HCT116 (cell line): ENCODE data around the gene CAPN10. TPM values are rescaled to one million over a fixed set of nuclear protein-coding genes. Genes with fewer than 3 reads are reported as not detected.

Source experiments
- CEBPB ChIP-seq: IDR thresholded peaks from 2 replicates; pipeline ENCODE4 v1.6.1; 2012; ENCODE audit warnings: low read depth
- POLR2A ChIP-seq: IDR thresholded peaks from 2 replicates; pipeline ENCODE4 v1.7.0; 2011; ENCODE audit warnings: borderline replicate concordance; ENCODE audit not compliant: insufficient read depth, insufficient read length; ENCODE audit errors: extremely low read depth
- POLR2AphosphoS5 ChIP-seq: IDR thresholded peaks from 2 replicates; pipeline ENCODE4 v1.6.1; 2011; ENCODE audit warnings: mild to moderate bottlenecking, low read depth, low read length, moderate library complexity
- RAD21 ChIP-seq: IDR thresholded peaks from 2 replicates; pipeline ENCODE4 v1.6.1; 2012; ENCODE audit warnings: low read depth, mild to moderate bottlenecking
- TCF7L2 ChIP-seq: IDR thresholded peaks from 2 replicates; pipeline ENCODE4 v1.7.0; 2011; ENCODE audit warnings: borderline replicate concordance, inconsistent platforms; ENCODE audit not compliant: insufficient read depth, insufficient read length; ENCODE audit errors: extremely low read depth
- ZFX ChIP-seq: fragments of 450-650 bp; IDR thresholded peaks from 2 replicates; pipeline ENCODE4 v1.6.1; 2017
- total RNA-seq: library from RNA; stranded (reverse); gene quantifications from one replicate; pipeline ENCODE4 v1.2.1, GENCODE V29; 2021; ENCODE audit not compliant: unreplicated experiment
- TF ChIP-seq, protein P1 (sequence below): IDR thresholded peaks from 2 replicates; pipeline ENCODE4 v1.6.1; 2012
- TF ChIP-seq, protein P2 (sequence below): IDR thresholded peaks from 2 replicates; pipeline ENCODE4 v1.6.1; 2012; ENCODE audit warnings: low read depth

CAPN10 gene
- total RNA-seq, 1 experiment from 2014 or later: 40.7 TPM

DNA sequence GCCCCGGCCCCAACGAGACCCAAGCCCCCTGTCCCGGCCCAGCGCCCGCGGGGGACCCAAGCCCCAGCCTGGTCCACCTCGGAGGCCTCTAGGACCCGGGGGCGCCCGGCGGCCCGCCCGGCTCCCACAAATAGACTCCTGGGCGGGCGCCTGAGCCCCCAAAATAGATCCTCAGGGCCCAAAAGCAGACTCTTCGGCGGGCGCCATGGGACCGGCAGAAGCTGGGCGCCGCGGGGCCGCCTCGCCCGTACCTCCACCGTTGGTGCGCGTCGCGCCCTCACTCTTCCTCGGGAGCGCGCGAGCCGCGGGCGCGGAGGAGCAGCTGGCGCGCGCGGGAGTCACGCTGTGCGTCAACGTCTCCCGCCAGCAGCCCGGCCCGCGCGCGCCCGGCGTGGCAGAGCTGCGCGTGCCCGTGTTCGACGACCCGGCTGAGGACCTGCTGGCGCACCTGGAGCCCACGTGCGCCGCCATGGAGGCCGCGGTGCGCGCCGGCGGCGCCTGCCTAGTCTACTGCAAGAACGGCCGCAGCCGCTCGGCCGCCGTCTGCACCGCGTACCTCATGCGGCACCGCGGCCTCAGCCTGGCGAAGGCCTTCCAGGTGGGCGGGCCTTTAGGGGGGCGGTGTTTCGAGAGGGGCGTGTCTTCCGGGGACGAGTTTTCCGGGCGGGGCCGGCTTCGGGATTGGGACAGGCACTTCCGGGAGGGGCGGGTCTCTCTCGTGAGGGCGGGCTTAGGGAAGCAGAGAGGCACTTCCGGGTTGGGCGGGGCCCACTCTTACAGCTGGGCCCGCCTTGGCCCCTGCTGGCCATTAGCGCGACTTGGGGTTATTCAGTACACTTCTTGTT, 25.8 kb upstream of the CAPN10 start (continued):
- TF ChIP-seq CEBPB (no peak), POLR2AphosphoS5 (peak; percentile 95), POLR2A (peak; percentile 63), RAD21 (no peak), TCF7L2 (no peak), ZFX (peak; percentile 78)
- TF ChIP-seq, protein P1, sequence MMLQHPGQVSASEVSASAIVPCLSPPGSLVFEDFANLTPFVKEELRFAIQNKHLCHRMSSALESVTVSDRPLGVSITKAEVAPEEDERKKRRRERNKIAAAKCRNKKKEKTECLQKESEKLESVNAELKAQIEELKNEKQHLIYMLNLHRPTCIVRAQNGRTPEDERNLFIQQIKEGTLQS: no peak
- TF ChIP-seq, protein P2, sequence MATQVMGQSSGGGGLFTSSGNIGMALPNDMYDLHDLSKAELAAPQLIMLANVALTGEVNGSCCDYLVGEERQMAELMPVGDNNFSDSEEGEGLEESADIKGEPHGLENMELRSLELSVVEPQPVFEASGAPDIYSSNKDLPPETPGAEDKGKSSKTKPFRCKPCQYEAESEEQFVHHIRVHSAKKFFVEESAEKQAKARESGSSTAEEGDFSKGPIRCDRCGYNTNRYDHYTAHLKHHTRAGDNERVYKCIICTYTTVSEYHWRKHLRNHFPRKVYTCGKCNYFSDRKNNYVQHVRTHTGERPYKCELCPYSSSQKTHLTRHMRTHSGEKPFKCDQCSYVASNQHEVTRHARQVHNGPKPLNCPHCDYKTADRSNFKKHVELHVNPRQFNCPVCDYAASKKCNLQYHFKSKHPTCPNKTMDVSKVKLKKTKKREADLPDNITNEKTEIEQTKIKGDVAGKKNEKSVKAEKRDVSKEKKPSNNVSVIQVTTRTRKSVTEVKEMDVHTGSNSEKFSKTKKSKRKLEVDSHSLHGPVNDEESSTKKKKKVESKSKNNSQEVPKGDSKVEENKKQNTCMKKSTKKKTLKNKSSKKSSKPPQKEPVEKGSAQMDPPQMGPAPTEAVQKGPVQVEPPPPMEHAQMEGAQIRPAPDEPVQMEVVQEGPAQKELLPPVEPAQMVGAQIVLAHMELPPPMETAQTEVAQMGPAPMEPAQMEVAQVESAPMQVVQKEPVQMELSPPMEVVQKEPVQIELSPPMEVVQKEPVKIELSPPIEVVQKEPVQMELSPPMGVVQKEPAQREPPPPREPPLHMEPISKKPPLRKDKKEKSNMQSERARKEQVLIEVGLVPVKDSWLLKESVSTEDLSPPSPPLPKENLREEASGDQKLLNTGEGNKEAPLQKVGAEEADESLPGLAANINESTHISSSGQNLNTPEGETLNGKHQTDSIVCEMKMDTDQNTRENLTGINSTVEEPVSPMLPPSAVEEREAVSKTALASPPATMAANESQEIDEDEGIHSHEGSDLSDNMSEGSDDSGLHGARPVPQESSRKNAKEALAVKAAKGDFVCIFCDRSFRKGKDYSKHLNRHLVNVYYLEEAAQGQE: no peak
- TF ChIP-seq, all 23 proteins: peak for 5
